PFSK-1 (cell line): ENCODE measurements around the gene PTMS.

Experiments used
- FOXP2 ChIP-seq: optimal IDR thresholded peaks from 2 replicates; pipeline ENCODE3; 2011; ENCODE audit warnings: borderline replicate concordance, control low read depth, inconsistent platforms; ENCODE audit not compliant: insufficient read depth; ENCODE audit errors: extremely low read length, extremely low read depth
- POLR2AphosphoS5 ChIP-seq: IDR thresholded peaks from 2 replicates; pipeline ENCODE4 v1.6.1; 2012; ENCODE audit warnings: low read depth, mild to moderate bottlenecking, control low read depth, low read length, moderate library complexity
- REST ChIP-seq, 2 experiments: IDR thresholded peaks; 2 replicates each; pipeline versions ENCODE4 v1.6.1 to v1.8.0; 2011 to 2012; ENCODE audit warnings: low read depth in 2 of 2, low read length in 2 of 2, control low read depth in 1 of 2, inconsistent platforms in 1 of 2, mild to moderate bottlenecking in 1 of 2, moderate library complexity in 1 of 2; ENCODE audit not compliant: insufficient read depth in 1 of 2
- SIN3A ChIP-seq: IDR thresholded peaks from 2 replicates; pipeline ENCODE4 v1.6.1; 2012; ENCODE audit warnings: mild to moderate bottlenecking, low read length, moderate library complexity, borderline replicate concordance; ENCODE audit not compliant: insufficient read depth
- TAF1 ChIP-seq: IDR thresholded peaks from 2 replicates; pipeline ENCODE4 v1.6.1; 2012; ENCODE audit warnings: low read length, control low read depth, borderline replicate concordance; ENCODE audit not compliant: insufficient read depth

DNA sequence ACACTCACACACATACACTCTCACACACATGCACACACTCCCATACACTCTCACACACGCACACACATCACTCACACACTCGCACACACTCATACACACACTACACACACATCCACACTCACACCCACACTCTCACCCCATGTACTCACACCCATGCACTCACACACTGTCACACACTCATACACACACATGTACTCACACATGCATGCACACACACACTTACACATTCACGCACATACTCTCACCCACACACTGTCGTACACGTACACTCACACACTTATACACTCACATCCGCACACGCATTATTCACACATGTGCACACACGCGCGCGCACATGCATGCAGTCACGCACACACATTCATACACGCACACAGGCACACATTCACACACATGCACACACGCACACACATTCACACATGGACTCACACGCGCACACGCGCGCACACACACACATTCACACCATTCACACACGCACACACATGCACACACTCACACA lies 51.5 kb downstream of the PTMS start:
- no peak for TF ChIP-seq SIN3A
- no peak for TF ChIP-seq POLR2AphosphoS5
- no peak for TF ChIP-seq REST (IDR thresholded peaks at IDR 0.05; ENCODE audit: insufficient read depth in 1 of 2, low read depth in 2 of 2, low read length in 2 of 2)
- no peak for TF ChIP-seq FOXP2
- TF ChIP-seq TAF1 = no peak
